ENCODE results near the gene ANKAR.
"Not testable (repeated sequence)": the region's sequence is repeated elsewhere in the genome, so short reads cannot be mapped to it uniquely, and the experiment has no call there.

Gene ANKAR

DNA sequence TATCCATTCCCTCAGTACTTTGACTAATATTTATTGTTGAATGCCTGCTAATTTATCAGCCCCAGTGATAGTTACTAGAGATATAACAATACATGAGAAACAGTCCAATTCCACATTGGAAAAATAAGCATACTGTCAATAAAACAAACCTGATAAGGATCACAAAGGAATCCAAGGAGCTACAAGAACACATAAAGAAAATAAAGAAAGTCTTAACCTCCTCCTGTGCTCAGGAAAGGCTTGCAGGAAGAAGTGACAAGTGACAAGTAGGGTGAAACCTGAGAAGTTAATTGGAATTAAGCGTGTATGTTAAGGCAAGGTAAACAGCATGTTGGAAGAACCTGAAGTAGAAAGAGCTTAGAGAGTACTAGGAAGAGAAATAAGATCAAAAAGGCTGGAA is 33.5 kb upstream of the ANKAR start:
- DNase-seq (ENCODE audit: extremely low spot score): no peak
- ChIA-PET CTCF (no interaction called here), POLR2A (interaction anchor here (0.9 kb wide), 1 partner anchor 21 kb away, joined by 3 read pairs; no protein-coding TSS in a partner anchor)
- TF ChIP-seq, protein P1, sequence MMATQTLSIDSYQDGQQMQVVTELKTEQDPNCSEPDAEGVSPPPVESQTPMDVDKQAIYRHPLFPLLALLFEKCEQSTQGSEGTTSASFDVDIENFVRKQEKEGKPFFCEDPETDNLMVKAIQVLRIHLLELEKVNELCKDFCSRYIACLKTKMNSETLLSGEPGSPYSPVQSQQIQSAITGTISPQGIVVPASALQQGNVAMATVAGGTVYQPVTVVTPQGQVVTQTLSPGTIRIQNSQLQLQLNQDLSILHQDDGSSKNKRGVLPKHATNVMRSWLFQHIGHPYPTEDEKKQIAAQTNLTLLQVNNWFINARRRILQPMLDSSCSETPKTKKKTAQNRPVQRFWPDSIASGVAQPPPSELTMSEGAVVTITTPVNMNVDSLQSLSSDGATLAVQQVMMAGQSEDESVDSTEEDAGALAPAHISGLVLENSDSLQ (IDR thresholded peaks at IDR 0.05): no peak
- TF ChIP-seq TARDBP (IDR thresholded peaks at IDR 0.05) (no peak), SUZ12 (IDR thresholded peaks at IDR 0.05) (no peak), HDGF (IDR thresholded peaks at IDR 0.05; ENCODE audit: borderline replicate concordance) (no peak), FOXA1 (IDR thresholded peaks at IDR 0.05) (no peak), NFRKB (IDR thresholded peaks at IDR 0.05) (no peak), ARNT (IDR thresholded peaks at IDR 0.05) (no peak), FOXK2 (IDR thresholded peaks at IDR 0.05) (no peak), BHLHE40 (IDR thresholded peaks at IDR 0.05; ENCODE audit: borderline replicate concordance) (no peak), ZNF384 (IDR thresholded peaks at IDR 0.05) (no peak), FOXM1 (IDR thresholded peaks at IDR 0.05; ENCODE audit: borderline replicate concordance) (no peak), SP1 (IDR thresholded peaks at IDR 0.05) (no peak), L3MBTL2 (conservative IDR thresholded peaks at IDR 0.05) (no peak), CTBP1 (IDR thresholded peaks at IDR 0.05; ENCODE audit: borderline replicate concordance) (no peak; the same call in 1 of the 2 replicates), LEF1 (IDR thresholded peaks at IDR 0.05; ENCODE audit: borderline replicate concordance) (no peak), ELF4 (IDR thresholded peaks at IDR 0.05) (no peak)

DNA sequence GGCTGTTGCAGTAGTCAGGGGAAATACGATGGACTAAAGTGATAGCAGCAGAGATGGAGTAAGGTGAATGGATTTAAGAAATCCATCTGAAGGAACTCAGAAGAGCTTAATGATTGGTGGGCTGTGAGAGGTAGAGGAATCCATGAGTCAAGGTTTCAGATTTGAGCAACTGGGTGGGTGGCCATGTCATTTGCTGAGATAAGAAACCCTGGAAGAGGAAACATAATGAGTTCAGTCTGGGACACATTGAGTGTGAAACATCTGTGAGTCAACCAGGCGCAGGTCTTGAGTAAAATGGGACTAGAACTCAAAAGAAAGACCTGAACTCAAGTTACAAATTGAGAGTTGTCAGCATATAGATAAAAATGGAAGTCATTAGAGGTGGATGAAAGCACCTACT is 32.9 kb upstream of the ANKAR start:
- no peak for DNase-seq (ENCODE audit: extremely low spot score)
- POLR2A ChIA-PET: interaction anchor here (0.9 kb wide), 1 partner anchor 20 kb away, joined by 3 read pairs; no protein-coding TSS in a partner anchor
- CTCF ChIA-PET: no interaction called here
- TF ChIP-seq LEF1 (IDR thresholded peaks at IDR 0.05; ENCODE audit: borderline replicate concordance) (no peak), ARNT (IDR thresholded peaks at IDR 0.05) (no peak), L3MBTL2 (conservative IDR thresholded peaks at IDR 0.05) (no peak), NFRKB (IDR thresholded peaks at IDR 0.05) (no peak), FOXM1 (IDR thresholded peaks at IDR 0.05; ENCODE audit: borderline replicate concordance) (no peak), SP1 (IDR thresholded peaks at IDR 0.05) (no peak), HDGF (IDR thresholded peaks at IDR 0.05; ENCODE audit: borderline replicate concordance) (no peak), FOXA1 (IDR thresholded peaks at IDR 0.05) (no peak), ZNF384 (IDR thresholded peaks at IDR 0.05) (no peak), CTBP1 (IDR thresholded peaks at IDR 0.05; ENCODE audit: borderline replicate concordance) (no peak), SUZ12 (IDR thresholded peaks at IDR 0.05) (no peak), TARDBP (IDR thresholded peaks at IDR 0.05) (no peak), ELF4 (IDR thresholded peaks at IDR 0.05) (no peak), BHLHE40 (IDR thresholded peaks at IDR 0.05; ENCODE audit: borderline replicate concordance) (no peak), FOXK2 (IDR thresholded peaks at IDR 0.05) (no peak)
- TF ChIP-seq, protein P1 (IDR thresholded peaks at IDR 0.05): no peak

DNA sequence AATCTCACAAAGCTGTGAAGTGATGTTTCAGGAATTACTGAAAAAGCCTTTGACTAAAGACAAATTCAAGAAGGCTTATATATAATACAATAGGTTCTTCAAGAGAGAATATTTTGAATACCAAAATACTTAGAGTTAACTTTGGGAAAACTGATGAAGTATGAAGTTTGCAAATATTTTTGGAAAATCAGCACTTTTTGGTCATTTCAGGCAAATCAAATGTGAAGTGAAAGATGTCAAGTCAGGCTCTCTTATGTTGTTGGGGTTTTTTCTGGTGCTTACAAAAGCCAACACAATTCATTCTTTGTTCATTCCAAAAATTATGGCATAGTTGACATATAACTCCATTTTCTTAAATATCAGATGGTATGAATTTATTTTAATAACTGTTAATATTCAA is 27.9 kb upstream of the ANKAR start:
- no peak for DNase-seq (ENCODE audit: extremely low spot score)
- TF ChIP-seq HDGF (IDR thresholded peaks at IDR 0.05; ENCODE audit: borderline replicate concordance): no peak
- TF ChIP-seq, protein P1 (IDR thresholded peaks at IDR 0.05): no peak
- no peak for TF ChIP-seq NFRKB (IDR thresholded peaks at IDR 0.05)
- TF ChIP-seq LEF1 (IDR thresholded peaks at IDR 0.05; ENCODE audit: borderline replicate concordance): no peak
- no peak for TF ChIP-seq ZNF384 (IDR thresholded peaks at IDR 0.05)
- no peak for TF ChIP-seq ELF4 (IDR thresholded peaks at IDR 0.05)
- TF ChIP-seq SP1 (IDR thresholded peaks at IDR 0.05): no peak
- TF ChIP-seq BHLHE40 (IDR thresholded peaks at IDR 0.05; ENCODE audit: borderline replicate concordance): no peak
- TF ChIP-seq TARDBP (IDR thresholded peaks at IDR 0.05): no peak
- no peak for TF ChIP-seq CTBP1 (IDR thresholded peaks at IDR 0.05; ENCODE audit: borderline replicate concordance)
- POLR2A ChIA-PET: no interaction called here
- CTCF ChIA-PET: interaction anchor here (0.7 kb wide), 1 partner anchor 551 kb away, joined by 3 read pairs; no protein-coding TSS in a partner anchor

DNA sequence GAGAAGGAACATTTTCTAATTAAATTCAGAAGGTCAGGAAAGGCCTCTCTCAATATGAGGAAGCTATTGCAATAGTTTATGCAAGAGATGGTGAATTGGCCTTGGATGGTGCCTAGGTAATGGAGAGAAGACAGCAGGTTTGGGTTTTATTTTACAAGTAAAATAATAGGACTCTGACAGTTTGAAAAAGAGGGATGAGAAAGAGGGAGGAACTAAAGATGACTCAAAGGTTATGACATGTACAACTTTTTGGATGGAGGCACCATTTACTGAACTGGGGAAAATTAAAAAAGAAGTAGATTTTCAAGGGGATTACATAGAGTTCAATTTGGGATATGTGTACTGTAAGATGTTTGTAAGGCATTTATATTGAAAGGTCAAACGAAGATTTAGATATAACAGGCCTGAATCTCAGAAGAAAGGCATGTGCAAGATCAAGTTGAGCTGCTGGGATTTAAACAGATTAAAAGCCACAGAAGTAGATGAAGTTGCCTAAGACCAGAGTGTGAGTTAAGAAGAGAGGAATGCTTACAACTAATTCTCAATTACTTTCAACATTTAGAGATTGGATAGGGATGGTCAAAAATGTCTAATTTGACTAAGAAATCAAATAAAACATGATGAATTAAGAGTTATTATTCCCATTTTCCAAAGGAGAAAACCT is 25.5 kb upstream of the ANKAR start:
- no peak for DNase-seq (ENCODE audit: extremely low spot score)
- CTCF ChIA-PET: interaction anchor here (0.7 kb wide), 1 partner anchor 12 kb away, joined by 3 read pairs; no protein-coding TSS in a partner anchor
- TF ChIP-seq FOXK2 (IDR thresholded peaks at IDR 0.05) (no peak), FOXM1 (IDR thresholded peaks at IDR 0.05; ENCODE audit: borderline replicate concordance) (no peak), SUZ12 (IDR thresholded peaks at IDR 0.05) (no peak), HDGF (IDR thresholded peaks at IDR 0.05; ENCODE audit: borderline replicate concordance) (no peak), L3MBTL2 (conservative IDR thresholded peaks at IDR 0.05) (no peak), SP1 (IDR thresholded peaks at IDR 0.05) (no peak), ARNT (IDR thresholded peaks at IDR 0.05) (no peak), TARDBP (IDR thresholded peaks at IDR 0.05) (no peak), BHLHE40 (IDR thresholded peaks at IDR 0.05; ENCODE audit: borderline replicate concordance) (no peak), FOXA1 (IDR thresholded peaks at IDR 0.05) (no peak), ZNF384 (IDR thresholded peaks at IDR 0.05) (no peak), ELF4 (IDR thresholded peaks at IDR 0.05) (no peak), NFRKB (IDR thresholded peaks at IDR 0.05) (no peak), CTBP1 (IDR thresholded peaks at IDR 0.05; ENCODE audit: borderline replicate concordance) (no peak), LEF1 (IDR thresholded peaks at IDR 0.05; ENCODE audit: borderline replicate concordance) (no peak)
- POLR2A ChIA-PET: no interaction called here

DNA sequence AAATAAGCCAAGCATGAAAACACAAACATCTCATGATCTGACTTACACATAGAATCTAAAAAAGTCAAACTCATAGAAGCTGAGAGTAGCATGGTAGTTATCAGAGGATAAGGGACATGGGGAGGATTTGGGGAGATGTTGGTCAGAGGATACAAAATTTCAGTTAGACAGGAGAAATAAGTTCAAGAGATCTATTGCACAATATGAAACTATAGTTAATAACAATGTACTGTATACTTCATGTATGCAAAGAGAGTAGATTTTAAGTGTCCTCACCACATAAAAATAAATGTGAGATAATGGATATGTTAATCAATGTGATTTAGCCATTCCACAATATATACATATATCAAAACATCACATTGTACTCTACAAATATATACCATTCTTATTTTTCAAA is 23.2 kb upstream of the ANKAR start:
- POLR2A ChIA-PET: no interaction called here
- DNase-seq (ENCODE audit: extremely low spot score): no peak
- CTCF ChIA-PET: interaction anchor here (1.1 kb wide), 1 partner anchor 10 kb away, joined by 3 read pairs; no protein-coding TSS in a partner anchor
- TF ChIP-seq CTBP1 (IDR thresholded peaks at IDR 0.05; ENCODE audit: borderline replicate concordance): no peak

DNA sequence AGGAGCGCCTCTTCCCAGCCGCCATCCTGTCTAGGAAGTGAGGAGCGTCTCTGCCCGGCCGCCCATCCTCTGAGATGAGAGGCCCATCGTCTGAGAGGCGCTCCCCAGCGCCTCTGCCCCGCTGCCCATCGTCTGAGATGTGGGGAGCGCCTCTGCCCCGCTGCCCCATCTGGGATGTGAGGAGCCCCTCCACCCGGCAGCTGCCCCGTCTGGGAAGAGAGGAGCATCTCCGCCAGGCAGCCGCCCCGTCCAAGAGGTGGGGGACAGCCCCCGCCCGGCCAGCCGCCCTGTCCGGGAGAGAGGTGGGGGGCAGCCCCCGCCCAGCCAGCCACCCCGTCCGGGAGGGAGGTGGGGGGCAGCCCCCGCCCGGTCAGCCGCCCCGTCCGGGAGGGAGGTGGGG is 21.0 kb upstream of the ANKAR start:
- CTCF ChIA-PET; POLR2A ChIA-PET; DNase-seq (ENCODE audit: extremely low spot score): not testable (repeated sequence)
